Measurements from ENCODE around the gene TCF7L2.

The TCF7L2 gene

DNA sequence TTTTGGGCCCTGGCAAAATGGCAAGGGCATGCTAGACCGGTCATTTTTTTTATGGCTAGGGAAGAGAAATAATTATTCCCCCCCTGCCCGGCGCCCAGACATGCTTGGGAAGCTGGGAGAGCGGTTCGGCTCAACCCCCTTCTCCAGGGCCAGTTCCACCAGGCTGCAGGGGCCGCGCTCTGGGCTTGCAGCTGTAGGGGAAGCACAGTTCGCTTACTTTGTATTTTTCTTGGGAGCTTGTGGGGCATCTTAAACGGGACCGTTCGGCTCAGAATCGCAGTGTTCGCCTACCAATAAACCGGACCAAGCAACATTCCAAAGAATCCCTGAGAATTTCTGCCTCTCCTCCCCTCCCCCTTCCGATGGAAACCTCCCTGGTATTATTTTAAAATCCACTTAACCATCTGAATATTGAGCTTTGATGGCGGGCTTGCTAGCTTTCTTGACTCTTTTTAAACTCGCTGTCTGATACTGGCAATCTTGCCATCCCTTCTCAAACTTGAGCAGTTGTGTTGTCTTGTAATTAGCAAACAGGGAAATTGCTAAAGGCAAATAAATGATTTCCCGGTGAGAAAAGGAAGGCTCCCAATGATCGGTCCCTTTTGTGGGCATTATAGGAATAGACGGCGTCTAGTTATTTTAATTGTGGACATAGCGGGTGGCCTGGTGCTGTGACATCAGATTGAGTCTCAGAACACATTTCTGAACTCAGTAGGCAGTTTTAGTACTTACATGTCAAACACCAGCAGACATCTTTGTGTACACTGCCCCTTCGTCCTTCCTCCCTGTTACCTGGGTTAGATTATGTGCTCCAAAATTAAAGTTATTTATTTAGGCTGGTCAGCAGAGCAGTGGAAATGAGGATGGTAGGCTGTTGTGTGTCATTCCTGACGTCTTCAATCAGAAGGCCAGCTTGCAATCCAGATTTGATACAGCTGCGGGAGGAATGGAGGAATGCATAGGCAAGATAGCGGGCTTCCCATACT is 3.4 kb downstream of the TCF7L2 start:
- no peaks in the 10 kb centered on the region for H3K9me3 Mint-ChIP-seq
- H3K27ac Mint-ChIP-seq: peak overlapping the region; percentile 97 to 100 (median 98)
- H3K27me3 Mint-ChIP-seq (ENCODE audit: low read depth): no peaks in the 10 kb centered on the region
- peaks cover 6% of the 10 kb centered on the region for H3K36me3 Mint-ChIP-seq (ENCODE audit: low read depth)
- H3K4me3 Mint-ChIP-seq: peak overlapping the region; percentile 92 to 99 (median 93)
- H3K4me1 Mint-ChIP-seq: peaks cover 62% of the 10 kb centered on the region
- TF ChIP-seq, protein P1, sequence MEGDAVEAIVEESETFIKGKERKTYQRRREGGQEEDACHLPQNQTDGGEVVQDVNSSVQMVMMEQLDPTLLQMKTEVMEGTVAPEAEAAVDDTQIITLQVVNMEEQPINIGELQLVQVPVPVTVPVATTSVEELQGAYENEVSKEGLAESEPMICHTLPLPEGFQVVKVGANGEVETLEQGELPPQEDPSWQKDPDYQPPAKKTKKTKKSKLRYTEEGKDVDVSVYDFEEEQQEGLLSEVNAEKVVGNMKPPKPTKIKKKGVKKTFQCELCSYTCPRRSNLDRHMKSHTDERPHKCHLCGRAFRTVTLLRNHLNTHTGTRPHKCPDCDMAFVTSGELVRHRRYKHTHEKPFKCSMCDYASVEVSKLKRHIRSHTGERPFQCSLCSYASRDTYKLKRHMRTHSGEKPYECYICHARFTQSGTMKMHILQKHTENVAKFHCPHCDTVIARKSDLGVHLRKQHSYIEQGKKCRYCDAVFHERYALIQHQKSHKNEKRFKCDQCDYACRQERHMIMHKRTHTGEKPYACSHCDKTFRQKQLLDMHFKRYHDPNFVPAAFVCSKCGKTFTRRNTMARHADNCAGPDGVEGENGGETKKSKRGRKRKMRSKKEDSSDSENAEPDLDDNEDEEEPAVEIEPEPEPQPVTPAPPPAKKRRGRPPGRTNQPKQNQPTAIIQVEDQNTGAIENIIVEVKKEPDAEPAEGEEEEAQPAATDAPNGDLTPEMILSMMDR (IDR thresholded peaks at IDR 0.05; ENCODE audit: unreplicated experiment in 3 of 3): no peak

DNA sequence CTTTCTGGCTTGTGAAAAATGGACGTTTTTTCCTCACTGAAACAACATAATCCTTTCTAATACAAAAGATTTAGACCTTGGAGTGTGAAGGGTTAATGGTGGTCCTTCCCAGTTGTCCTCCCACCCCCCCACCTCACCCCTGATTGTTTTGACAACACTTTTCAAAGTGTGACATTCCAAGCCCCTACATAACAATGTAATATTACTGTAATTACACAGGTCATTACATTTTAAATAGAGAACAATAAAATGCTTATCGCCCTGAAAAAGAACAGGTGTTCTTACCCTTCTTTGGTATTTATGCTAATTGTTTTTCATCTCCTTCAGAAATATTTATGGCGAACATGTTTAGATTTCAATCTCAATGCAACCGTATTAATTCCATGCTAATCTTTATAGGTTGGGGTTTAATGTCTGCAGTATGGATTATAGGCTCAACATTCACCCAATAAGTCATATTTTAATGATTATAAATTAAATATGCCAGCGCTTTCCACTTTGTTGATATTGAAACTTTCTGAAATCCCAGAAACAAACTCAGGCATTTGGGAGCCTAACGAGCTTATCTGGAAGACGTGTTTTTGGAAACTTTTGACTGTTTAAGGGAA is 5.0 kb downstream of the TCF7L2 start:
- Mint-ChIP-seq H3K27me3 (ENCODE audit: low read depth) (no peaks in the 10 kb centered on the region), H3K9me3 (no peaks in the 10 kb centered on the region), H3K4me1 (peaks cover 68% of the 10 kb centered on the region), H3K4me3 (peak overlapping the region; percentile 92 to 99 (median 93)), H3K27ac (peak overlapping the region; percentile 91 to 100 (median 97)), H3K36me3 (ENCODE audit: low read depth) (peaks cover 9% of the 10 kb centered on the region)
- TF ChIP-seq, protein P1 (IDR thresholded peaks at IDR 0.05; ENCODE audit: unreplicated experiment in 3 of 3): no peak

- Mint-ChIP-seq H3K4me3 (peak overlapping the region; percentile 92 to 99 (median 93)), H3K27ac (peak overlapping the region; percentile 91 to 100 (median 97)), H3K9me3 (no peaks in the 10 kb centered on the region), H3K27me3 (ENCODE audit: low read depth) (no peaks in the 10 kb centered on the region), H3K36me3 (ENCODE audit: low read depth) (peaks cover 14% of the 10 kb centered on the region), H3K4me1 (peaks cover 73% of the 10 kb centered on the region)
- TF ChIP-seq, protein P1 (IDR thresholded peaks at IDR 0.05; ENCODE audit: unreplicated experiment in 3 of 3): no peak
These were observed 5.8 kb downstream of the TCF7L2 start for GRCh38 chr10:112955582-112956421.

GRCh38 chr10:112956631-112957350 is 6.7 kb downstream of the TCF7L2 start:
- TF ChIP-seq, protein P1 (IDR thresholded peaks at IDR 0.05; ENCODE audit: unreplicated experiment in 3 of 3): no peak
- H3K4me3 Mint-ChIP-seq: peak overlapping the region; percentile 92 to 99 (median 93)
- H3K4me1 Mint-ChIP-seq: peaks cover 80% of the 10 kb centered on the region
- peak overlapping the region; percentile 91 to 100 (median 97) for H3K27ac Mint-ChIP-seq
- H3K36me3 Mint-ChIP-seq (ENCODE audit: low read depth): peaks cover 21% of the 10 kb centered on the region
- H3K9me3 Mint-ChIP-seq: no peaks in the 10 kb centered on the region
- no peaks in the 10 kb centered on the region for H3K27me3 Mint-ChIP-seq (ENCODE audit: low read depth)

GRCh38 chr10:112957640-112958092 is 7.6 kb downstream of the TCF7L2 start:
- H3K27me3 Mint-ChIP-seq (ENCODE audit: low read depth): no peaks in the 10 kb centered on the region
- H3K9me3 Mint-ChIP-seq: no peaks in the 10 kb centered on the region
- H3K27ac Mint-ChIP-seq: peak overlapping the region; percentile 91 to 100 (median 97)

More at GRCh38 chr10:112957640-112958092, 7.6 kb downstream of the TCF7L2 start:
- Mint-ChIP-seq H3K36me3 (ENCODE audit: low read depth) (peaks cover 26% of the 10 kb centered on the region), H3K4me3 (peak overlapping the region; percentile 92 to 99 (median 93)), H3K4me1 (peaks cover 85% of the 10 kb centered on the region)
- TF ChIP-seq, protein P1 (IDR thresholded peaks at IDR 0.05; ENCODE audit: unreplicated experiment in 3 of 3): no peak

Measured in nephron (organoid).